NOMO-1 treated with DMSO at 0.1 percent for 48 hours (cell line): Measurements from ENCODE around the gene CNNM2.
"Not testable (repeated sequence)": the region's sequence is repeated elsewhere in the genome, so short reads cannot be mapped to it uniquely, and the experiment has no call there.

Experiments
- DNase-seq: peaks from one replicate; lab custom pipeline; 2025; ENCODE audit not compliant: unreplicated experiment; lab: John Stamatoyannopoulos, UW

The CNNM2 gene

DNA sequence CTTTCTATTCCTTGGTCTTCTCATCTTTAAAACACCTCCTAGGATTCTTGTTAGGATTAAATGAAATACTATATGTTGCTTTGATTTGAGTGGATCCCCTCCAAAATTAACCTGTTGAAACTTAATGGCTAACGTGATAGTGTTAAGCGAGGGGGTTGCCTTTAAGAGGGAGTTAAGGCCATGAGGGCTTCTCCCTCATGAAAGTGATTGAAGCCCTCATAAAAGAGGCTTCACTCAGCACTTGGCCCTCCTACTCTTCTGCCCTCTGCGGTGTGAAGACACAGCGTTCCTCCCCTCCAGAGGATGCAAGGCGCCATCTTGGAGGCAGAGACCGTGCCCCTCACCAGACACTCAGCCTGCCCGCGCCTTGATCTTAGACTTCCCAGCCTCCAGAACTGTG, 46.6 kb downstream of the CNNM2 start:
- no peak for DNase-seq

DNA sequence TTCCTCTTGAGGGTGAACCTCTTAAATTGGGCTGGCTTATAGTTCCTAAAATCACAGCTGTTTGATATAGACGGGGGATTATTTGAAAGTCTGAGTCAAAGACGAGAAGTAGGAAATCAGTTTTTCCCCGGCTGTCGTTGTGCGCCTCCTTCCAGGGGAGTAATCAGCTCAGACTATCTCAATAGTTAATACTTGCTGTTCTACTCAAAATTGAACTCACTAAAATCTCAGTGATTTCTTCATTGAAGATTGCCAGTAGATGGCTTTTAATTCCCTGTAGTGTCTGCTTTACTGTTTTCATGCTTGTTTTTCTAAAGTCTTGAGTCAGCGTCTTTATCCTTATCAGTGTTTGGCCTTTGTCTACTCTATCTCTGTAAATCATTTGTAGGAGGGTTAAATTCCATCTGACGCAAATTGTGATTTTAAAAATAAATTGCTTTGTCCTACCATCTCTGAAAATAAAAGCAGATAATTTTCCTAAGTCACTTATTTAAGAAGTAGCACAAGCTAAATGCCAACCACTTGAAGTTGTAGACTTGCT, 47.3 kb downstream of the CNNM2 start:
- DNase-seq, result no peak

DNA sequence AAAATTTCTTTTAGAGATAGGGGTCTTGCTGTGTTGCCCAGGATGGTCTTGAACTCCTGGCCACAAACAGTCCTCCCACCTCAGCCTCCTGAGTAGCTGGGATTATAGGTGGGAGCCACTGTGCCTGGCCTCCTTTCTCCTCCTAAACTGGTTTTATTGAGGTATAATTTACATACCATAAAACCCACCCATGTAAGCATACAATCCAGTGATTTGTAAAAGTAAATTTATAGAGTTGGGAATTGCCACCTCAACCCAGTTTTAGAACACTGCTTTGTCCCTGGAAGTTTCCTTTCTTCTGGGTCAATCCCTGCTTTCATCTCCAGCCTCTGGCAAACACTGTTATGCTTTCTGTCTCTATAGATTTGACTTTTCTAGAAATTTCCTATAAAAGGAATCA, 49.0 kb downstream of the CNNM2 start:
- DNase-seq, result no peak

DNA sequence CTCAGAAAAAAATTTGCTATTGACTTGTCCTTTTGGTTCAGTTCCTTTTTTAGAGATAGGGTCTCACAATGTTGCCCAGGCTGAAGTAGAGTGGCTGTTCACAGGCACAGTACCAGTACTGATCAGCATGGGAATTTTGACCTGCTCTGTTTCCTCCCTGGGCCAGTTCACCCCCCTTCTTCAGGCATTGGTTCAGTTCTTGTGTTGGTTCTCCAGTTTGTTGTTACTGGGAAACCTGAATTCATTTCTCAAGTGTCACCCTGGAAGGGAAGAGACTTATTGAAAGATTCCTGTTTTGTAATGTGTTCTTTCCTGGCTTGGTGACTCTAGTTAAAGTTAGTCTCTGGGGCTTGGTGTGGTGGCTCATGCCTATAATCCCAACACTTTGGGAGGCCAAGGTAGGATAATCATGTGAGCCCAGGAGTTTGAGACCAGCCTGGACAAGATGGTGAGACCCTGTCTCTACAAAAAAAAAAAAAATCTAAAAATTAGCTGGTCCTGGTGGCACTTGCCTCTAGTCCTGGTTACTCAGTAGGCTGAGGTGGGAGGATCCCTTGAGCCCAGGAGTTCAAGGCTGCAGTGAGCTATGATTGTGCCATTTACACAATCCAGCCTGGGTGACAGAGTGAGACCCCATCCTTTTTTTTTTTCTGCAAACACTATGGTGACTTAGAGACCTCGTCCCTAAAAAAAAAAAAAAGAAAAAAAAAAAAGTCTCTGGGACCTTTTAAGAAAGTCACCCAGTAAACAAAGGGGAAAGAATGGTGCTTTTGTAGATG, 52.7 kb downstream of the CNNM2 start:
- no peak for DNase-seq

DNA sequence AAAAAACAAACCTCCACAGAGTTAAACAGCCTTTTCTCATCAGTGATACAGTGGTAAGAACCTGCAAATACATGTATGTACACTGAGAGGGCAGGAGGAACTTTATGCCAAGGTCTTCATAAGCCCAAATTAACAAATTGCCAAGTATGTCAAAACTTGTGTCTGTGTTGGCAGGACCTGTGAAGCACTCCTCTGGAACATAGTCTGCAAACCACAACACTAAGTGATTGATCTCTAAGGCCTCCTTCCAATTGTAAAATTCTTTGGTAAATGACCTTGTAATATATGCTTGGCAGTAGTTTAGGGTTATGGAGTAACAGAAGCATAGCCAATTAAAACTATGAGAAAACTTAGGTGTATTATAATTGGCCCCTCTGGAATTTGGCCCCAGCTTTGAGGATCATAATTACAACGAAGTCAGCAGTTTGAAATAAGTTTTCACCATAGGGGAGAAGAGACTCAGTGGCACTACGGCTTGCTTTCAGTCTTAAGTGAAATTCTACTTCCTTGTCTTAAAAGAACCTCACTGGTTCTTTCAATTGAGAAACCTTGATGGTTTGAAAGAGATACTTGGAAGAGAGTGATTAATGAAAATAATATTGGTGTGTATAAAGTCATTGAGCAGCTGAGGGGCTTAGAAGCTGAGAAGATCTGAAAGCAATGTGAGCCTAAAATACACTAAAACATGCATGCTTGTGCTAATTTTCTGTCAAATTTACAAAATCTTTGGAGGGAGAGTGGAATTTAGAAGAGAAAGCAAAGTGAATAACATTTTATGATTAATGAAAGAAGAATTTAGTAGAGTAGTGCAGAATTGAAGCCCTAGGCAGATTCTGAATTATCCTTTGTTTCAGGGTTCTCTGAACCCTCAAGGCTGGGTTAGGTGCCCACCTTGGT, 57.6 kb downstream of the CNNM2 start:
- DNase-seq, result no peak

DNA sequence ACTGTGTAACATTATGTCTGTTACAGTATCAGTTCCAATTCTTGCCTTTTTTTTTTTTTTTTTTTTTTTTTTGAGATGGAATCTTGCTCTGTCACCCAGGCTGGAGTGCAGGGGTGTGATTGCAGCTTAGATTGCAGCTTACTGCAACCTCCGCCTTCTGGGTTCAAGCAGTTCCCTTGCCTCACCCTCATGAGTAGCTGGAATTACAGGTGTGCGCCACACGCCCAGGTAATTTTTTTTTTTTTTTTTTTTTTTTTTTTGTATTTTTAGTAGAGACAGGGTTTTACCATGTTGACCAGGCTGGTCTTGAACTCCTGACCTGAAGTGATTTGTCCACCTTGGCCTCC, 58.3 kb downstream of the CNNM2 start:
- not testable (repeated sequence) for DNase-seq

DNA sequence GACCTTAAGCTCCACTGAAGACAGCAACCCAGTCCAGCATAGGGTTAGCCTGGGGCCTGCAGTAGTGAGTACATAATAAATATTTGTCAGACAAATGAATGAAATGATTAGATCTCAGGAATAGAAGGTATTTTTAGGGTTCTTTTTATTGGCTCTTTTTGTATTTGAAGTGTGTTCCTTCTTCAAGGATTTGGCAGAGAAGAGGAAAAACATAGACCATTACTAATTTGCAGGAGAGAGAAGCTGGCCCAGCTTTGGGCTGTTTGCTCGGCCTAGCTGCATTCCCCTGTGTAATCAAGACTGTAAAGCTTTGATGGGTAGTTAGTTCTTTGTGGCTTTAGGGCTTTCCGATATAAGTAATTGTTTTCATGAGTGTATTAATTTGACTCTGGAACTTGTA, 64.2 kb downstream of the CNNM2 start:
- no peak for DNase-seq

DNA sequence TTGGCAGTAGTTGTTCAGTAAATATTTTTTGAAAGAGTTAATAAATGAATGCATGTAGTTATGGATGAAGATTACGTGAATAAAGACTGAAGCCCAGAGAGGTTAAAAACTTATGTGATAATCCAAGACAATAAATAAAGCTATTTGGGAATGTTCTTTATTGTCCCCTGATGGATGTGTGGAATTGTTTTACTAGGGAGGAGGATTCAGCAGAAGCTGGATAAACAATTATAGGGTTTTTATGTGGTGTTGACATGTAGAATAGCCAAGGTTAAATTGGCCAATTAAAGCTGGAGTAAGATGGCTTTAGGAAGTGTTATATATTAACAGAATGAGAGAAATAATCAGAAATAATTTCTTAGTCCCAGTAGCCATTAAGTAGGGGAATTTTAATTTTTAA, 66.0 kb downstream of the CNNM2 start:
- DNase-seq, result no peak

DNA sequence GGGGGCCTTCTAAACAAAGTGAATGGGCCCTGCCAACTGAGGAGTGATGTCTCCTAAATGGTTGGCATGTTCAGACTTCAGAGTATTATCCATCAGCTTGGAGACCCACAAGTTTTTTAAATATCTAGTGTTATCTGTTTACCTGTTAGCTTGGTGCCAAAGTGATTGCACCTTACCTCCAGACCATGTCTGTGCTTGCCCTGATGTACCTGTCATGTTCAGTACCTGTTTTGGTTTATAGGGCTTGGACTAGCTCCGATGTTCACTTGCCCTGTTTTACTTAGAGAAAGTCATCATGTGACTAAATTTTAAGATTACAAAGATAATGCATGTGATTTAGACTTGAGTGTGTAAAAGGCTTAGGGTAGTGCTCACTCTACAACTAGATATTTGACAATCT, 67.7 kb downstream of the CNNM2 start:
- DNase-seq, result no peak

DNA sequence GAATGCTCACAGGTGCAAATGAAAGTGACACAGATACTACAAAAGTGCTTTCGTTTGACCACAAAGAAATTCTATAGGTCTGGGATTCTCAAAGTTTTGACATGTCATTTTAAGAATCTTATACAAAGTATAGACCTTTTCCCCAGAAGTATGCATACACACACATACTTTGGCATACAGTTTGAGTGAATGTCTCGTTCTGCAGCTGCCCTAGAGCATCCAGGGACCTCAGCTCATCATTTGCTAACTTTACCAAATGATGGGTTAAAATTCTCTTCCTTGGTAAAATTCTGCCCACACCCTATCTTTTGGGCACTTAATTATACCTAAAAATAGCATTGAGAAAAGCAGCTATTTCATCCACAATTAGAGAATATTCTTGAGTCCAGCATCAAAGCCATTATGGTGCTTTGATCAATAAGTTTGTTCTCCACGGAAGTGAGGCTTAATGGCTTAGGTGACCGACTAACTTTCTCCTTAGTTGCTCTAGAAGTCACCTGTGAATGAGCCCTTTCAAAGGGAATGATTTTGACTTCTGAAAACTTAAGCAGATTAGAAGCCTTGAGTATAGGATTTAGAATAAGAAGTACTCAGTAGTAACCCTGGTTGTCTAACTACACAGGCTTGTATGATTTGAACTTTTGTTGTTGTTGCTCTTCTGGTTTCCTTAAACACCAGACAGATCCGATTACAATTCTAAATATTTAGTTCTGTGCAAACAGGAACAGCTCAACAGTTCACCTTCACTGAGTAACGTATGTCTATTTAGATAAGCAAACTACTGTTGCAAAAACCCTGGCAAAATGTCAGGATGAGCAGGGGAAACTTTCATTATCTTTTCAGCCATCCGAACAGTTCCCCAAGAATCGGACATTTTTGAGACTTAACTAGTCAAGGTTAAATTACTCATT, 70.6 kb downstream of the CNNM2 start:
- no peak for DNase-seq

DNA sequence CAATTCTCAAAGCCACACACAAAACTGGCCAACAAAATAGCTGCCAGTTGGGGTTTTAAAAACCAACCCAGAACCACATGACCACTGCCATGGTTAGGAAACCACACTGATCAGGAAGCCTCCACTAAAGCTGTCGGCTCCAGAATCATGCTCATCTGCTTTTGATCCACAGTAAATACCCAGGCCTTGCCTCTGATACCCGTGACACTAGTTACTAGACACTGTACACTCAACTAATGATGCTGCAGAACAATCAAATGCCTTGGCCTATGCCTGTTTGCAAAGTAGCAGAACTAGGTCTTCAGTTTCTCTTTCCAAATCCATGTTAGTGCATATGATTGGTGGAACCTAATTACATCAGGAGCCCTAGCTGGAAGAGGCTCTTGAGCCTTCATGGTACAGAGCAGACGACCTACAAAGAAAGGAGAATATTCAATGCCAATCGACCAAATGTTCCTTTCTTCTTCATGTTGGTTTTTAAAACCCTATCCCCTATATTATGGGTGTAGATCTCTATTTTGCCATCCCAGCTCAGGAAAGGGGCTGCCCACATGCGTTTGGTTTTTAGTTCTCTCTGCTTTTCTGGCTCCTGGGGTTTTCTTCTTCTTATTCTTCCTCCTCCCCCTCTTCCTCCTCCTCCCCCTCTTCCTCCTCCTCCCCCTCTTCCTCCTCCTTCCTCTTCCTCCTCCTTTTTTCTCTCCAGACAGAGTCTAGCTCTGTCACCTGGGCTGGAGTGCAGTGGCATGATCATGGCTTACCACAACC, 76.6 kb downstream of the CNNM2 start:
- DNase-seq, result no peak

DNA sequence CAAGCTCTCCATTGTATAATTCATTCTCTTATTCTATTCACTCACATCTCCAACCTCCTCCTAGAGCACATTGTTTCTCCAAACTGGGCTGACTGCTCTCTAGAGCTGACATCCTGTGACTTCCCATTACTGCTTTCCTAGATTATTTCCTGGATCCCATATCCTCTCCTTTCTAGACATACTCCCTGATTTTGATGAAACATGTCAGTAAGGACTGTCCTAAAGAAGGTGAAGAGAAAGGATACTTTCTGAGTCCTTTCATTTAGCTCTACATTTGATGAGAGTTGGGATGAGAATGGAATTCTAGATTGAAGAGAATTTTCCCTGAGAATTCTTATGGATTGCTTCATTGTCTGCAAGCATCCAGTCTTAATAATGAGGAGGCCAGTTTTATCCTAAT, 78.8 kb downstream of the CNNM2 start:
- no peak for DNase-seq

DNA sequence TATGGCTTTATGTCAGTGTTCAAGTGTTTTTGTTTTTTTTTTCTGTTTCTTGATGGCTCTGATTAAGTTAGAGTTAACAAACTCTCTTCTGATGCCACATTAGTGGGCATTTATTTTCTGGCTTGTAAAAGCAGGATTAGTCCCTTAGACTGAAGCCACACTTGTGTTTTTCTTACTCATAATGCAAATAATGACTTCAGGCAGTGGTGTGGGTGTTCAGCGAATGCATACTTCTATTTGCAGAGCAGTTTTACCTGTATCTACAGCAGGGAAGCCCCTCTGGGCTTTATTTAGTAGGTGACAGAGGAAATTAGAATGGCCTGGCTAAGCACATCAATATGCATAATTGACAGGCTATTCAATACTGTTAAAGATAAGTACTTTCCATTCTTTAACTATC, 79.9 kb downstream of the CNNM2 start:
- DNase-seq, result no peak

DNA sequence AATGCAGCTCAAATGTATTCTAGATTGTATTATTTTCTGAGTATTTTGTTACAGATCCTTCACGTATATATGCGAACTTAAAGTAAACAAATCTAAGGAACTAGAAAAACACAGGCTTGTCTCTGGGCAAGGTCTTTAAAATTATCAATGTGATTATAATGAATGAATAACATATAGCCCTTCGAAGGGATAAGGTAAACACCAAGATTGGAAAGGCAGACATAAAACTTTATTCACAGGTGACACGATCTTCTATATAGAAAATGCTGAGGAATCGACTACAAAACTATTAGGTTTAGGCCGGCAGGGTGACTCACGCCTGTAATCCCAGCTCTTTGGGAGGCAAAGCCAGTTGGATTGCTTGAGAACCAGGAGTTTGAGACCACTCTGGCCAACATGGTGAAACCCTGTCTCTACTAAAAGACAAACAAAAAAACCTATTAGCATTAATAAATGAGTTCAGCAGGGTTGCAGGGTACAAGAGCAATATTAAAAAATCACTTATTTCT, 80.4 kb downstream of the CNNM2 start:
- DNase-seq, result no peak

DNA sequence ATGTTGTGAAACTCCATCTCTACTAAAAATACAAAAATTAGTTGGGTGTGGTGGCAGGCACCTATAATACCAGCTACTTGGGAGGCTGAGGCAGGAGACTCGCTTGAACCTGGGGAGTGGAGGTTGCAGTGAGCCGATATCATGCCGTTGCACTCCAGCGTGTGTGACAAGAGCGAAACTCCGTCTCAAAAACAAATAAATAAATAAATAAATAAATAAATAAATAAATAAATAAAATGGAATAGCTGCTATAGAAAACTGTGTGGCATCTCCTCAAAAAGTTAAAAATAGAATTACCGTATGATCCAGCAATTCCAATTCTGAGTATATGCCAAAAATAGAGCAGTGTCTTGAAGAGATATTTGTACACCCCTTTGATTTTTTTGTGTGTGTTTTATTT, 82.0 kb downstream of the CNNM2 start:
- not testable (repeated sequence) for DNase-seq

DNA sequence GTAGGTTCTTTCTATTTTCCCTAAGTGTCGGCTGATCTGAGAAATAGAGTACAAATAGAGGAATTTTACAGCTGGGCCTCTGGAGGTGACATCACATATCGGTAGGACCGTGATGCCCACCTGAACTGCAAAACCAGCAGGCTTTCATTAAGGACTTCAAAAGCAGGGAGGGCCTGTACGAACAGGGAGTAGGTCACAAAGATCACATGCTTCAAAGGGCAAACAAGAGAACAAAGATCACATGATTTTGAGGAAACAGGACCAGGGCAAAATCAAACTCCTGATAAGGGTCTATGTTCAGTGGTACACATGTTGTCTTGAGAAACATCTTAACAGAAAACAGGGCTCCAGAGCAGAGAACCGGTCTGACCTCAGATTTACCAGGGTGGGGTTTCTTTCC, 88.9 kb downstream of the CNNM2 start:
- no peak for DNase-seq

DNA sequence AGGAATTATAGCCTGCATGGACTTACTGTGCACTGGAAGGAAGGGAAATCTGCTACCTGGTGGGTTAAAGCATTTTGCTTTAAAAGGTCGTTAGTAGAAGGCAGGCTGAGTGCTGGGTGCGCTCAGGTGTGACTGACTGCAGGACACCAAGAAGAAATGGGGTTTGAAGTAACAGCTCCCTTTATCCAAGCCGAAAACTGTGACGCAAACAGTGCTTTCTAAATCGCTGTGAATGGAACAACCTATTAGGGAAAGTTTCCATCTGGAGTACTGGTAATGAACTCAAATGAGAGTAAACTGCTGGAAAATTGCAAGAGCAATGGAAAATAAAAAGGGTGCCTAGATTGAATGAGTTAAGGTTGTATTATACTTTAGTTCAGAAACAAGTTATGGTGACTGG, 95.3 kb downstream of the CNNM2 start:
- DNase-seq, result no peak

DNA sequence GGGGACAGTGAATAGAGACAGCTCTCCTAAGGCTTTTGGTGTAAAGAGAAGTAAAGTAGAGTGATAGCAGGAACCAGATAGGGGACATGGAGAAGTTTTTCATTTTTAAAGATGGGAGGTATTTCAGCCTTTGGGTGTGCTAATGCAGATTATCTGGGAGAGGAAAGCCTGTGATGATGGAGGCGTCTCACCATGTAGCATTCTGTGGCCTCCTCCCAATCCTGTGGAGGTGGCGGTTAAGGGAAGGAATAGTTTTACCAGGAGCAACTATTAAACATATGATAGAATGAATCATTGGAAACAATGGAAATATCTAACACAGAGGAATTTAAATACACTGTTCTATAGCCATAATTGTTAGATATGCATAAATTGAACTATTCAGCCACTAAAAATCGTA, 101.3 kb downstream of the CNNM2 start:
- DNase-seq, result no peak

DNA sequence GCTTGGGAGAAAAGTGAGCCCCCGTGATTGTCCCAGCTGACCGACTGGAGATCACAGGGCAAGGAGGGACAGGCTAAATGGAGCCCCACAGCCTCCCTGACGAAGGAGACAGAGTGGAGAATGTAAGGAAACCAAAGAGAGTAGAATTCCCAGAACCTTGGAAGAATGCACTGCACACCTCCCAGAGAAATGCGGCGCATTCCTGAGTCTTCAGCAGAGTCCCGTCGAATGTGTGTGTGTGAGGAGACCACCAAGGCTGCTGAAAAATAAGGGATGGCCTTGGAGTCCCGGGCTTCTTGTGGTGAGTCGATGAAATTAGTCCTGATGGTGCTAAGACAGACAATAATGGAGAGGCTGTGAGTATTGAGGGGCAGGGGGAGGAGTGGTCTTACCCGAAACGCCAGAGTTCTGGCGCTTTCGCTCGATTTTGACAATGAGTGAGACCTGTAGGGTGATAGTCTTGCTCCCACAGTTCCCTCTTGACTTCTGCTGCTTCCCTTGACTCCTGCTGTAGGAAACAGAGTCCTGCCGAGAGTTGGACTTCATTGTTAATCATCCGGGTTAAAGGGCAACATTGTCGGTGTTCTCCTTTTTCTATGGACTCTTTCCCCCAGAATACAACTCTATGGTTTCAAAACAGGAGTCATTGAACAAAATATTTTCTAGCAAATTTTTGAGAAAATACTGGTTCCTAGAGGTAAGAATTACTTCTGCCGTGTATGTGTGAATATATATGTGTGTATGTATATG, 103.2 kb downstream of the CNNM2 start:
- no peak for DNase-seq

DNA sequence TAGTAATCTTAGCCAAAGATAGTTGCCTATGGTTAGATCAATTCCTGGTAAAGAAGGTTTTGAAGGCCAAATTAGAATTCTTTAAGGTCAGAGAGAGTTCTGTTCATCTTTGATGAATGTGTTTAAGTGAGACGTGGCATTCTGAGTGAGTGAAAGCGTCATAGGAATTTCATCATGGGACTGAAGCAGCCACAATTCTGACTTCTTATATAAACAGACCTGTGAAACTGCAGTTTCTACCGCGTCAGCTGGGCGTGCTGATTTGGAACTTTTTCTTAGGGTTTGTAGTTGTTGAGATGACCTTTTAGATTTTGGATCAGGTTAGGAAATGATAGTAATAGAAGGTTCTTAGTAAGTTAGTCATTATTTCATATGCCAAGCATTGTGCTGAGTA, 103.8 kb downstream of the CNNM2 start:
- no peak for DNase-seq
